SU-DHL-6 (cell line): ENCODE data around the gene POLR1A.

Source experiments
- EZH2phosphoT487 ChIP-seq: fragments of 200-600 bp; sonication (generic), shearing (Covaris generic); conservative IDR thresholded peaks from 2 replicates; pipeline ENCODE4 v1.6.1; 2018; ENCODE audit warnings: mild to moderate bottlenecking, antibody characterized with exemption, low read length, moderate library complexity, mixed read lengths
- TF ChIP-seq, protein P1 (sequence below): fragments of 200-600 bp; sonication (generic); IDR thresholded peaks from one replicate; pipeline ENCODE4 v1.5.1; 2017; ENCODE audit warnings: antibody characterized with exemption, mild to moderate bottlenecking, low read length, moderate library complexity; ENCODE audit not compliant: insufficient read depth, poor library complexity, severe bottlenecking

DNA sequence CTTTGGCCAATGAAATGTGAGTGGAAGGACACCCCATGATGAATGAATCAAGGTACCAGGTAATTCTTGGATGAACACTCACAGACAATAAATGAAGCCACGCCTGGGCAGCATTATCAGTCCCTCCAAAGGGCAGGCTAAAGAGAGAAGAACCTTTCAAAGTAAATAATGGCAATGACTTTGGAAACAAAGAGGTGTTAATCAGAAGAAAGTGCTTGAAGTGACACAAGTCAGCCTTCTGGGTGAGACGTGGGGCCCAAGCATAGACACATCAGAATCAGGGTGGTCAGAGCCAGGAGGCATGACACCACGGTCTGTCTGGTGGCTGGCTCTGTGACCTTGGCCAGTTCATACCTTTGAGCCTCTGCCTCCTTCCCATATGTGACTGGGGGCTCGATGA, 103.3 kb downstream of the POLR1A start:
- TF ChIP-seq, protein P1, sequence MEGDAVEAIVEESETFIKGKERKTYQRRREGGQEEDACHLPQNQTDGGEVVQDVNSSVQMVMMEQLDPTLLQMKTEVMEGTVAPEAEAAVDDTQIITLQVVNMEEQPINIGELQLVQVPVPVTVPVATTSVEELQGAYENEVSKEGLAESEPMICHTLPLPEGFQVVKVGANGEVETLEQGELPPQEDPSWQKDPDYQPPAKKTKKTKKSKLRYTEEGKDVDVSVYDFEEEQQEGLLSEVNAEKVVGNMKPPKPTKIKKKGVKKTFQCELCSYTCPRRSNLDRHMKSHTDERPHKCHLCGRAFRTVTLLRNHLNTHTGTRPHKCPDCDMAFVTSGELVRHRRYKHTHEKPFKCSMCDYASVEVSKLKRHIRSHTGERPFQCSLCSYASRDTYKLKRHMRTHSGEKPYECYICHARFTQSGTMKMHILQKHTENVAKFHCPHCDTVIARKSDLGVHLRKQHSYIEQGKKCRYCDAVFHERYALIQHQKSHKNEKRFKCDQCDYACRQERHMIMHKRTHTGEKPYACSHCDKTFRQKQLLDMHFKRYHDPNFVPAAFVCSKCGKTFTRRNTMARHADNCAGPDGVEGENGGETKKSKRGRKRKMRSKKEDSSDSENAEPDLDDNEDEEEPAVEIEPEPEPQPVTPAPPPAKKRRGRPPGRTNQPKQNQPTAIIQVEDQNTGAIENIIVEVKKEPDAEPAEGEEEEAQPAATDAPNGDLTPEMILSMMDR: no peak
- no peak for TF ChIP-seq EZH2phosphoT487
